GM18502 (cell line): ENCODE results near the gene CD300A.

ENCODE experiments used
- ATAC-seq: cut with Tn5 transposase; IDR thresholded peaks from one replicate; pipeline ENCODE4 v1.9.1; 2021; ENCODE audit warnings: mild to moderate bottlenecking; ENCODE audit not compliant: unreplicated experiment, poor library complexity

The CD300A gene

DNA sequence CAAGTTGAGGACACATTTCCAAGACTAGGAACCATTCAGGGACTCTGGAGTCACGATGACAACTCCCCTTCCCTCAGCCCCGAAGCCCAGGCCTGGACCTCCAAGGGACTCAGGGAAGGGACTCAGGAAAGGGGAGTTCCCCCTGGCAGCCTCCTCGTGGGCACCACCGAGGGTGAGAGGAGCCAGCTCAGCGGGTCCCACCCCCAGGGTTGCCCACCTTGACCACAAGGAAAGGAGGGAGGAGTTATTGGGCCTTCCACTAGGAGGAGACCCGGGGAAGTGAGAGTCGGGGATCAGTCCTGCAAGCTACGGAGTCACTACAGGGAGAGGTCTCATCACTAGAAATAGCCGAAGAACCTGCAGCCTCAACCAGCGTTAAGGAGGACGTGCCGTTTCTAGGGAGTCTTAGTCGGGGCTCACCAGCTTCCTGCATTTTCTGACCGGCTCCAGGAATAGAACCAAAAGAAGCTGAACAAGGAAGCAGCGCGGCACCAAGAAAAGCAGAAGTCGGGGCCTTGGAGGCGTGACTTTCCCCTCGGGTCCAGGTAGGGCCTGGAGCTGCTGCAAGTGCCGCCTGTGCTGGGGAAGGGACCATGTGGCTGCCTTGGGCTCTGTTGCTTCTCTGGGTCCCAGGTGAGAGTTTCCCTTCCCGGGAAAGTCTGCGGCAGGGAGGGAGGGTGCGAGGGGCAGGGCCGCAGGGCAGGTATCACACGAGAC lies at the start of gene CD300A:
TSS of gene CD300A (plus strand) at position 524 of the 717 bp plus-strand sequence. CDS start at position 594, 70 bp downstream.
- no peak for ATAC-seq

DNA sequence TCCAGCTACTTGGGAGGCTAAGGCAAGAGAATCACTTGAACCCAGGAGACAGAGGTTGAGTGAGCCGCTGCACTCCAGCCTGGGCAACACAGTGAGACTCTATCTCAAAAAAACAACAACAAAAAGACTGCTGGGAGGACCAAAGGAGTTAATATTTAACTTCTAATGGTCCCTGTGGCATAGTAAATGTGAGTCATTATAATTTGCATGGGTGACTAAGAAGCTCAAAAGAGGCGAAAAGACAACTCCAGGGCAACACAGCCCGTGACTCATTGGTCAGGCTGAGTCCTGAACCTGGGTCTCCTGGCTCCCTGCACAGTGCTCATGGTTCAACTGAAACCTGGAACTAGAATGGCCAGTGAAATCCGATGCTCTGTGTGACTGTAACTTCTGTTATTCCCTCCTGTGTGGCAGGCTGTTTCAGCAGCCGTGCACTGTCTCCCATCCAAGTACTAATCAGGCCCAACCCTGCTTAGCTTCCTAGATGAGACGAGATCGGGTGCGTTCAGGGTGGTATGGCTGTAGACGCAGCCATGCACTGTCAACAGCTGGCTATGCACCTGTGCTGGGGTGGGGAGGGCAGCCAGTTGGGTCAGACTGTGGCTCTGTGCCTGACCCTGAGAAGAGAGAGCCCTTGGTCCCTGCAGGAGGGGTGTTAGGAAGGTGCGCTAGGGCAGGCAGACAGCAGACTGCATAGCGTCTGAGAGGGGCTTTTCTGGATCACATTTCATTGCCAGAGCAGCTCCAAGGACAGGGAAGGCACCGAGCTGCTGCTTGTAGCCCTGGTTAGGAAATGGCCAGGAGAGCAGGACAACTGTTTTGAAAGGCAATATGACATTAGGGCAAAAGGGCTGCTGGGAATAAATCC lies 49.0 kb upstream of the CD300A start:
- ATAC-seq, result peak; percentile 62

DNA sequence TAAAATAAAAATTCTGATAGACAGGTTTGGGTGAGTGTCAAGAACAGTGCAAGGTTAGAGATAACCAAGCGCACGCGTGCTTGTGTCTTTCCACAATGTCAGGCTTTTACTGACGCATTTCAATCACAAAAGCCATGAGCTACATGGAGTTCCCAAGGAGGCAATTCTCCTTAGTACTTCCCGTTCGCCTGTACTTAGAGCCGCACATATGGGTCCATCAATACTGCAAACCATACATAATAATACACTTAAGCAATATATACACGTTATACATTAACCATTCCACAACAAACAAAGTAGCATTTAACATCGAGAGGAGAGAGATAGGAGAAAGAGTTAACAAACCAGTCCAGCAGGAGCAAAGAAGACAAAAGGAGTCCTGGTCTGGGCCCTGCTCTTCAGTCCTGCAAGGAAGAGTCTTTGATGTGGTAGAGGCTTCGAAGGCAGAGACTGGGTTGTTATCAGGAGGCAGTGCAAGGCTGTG lies 46.5 kb upstream of the CD300A start:
- no peak for ATAC-seq

DNA sequence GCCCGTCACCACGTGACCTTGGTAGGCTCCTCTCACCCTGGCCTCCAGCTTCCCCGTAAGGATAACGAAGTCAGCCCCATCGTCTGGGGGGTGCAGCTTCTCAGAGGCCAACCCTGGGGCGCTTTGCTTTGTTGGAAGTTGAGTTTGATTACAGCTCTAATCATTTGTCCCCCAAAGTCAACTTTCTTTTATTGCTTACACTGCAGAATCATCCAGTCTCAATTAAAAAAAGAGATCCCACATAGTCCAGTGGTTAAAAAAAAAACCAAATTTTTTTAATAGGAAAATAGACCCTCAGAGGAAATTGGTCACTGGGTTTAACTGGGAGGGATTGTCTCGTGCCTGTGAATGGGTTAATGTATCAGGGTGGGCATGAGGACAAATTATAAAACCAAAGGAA lies 42.3 kb upstream of the CD300A start:
- no peak for ATAC-seq

DNA sequence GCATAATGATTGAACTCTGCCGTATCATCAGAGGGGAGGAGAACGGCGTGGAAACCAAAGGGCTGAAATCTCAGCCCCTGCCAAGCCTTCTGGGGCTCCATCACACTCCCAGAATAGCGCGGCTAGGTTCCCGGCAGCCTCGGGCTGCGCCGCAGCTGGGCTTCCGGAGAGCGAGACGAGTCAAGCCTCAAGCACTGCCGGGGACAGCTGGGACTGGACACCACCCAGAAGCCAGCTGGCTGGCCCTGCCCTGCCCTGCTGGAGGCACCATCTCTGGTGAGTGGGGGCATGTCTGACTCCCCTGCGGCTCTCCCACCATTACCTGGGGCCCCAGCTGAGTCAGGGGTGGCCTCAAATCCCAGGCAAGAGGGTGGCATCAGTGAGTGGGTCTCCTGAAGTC lies 41.8 kb upstream of the CD300A start:
- no peak for ATAC-seq

DNA sequence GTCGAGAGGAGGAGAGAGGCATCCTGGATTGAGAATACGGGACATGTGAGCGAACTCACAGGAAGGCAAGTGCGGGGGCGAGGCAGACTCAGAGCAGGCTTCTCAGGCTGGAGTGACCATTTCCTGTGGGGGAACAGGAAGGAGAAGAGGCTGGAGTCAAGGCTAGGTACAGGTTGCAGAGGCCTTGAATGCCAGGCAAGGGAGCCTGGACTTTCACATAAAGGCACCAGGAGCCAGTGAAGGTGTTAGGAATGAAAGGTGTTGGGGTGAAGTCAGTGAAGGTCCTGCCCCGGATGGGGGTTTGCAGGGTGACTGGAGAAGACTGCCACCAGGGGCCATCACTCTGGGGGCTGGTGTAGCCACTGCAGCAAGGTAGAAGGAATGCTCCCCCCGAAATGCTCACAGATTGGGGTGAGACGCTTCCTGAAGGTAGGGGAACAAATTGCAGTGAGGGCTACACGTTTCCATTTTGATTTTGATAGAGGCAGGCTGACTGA lies 39.8 kb upstream of the CD300A start:
- ATAC-seq, result no peak

DNA sequence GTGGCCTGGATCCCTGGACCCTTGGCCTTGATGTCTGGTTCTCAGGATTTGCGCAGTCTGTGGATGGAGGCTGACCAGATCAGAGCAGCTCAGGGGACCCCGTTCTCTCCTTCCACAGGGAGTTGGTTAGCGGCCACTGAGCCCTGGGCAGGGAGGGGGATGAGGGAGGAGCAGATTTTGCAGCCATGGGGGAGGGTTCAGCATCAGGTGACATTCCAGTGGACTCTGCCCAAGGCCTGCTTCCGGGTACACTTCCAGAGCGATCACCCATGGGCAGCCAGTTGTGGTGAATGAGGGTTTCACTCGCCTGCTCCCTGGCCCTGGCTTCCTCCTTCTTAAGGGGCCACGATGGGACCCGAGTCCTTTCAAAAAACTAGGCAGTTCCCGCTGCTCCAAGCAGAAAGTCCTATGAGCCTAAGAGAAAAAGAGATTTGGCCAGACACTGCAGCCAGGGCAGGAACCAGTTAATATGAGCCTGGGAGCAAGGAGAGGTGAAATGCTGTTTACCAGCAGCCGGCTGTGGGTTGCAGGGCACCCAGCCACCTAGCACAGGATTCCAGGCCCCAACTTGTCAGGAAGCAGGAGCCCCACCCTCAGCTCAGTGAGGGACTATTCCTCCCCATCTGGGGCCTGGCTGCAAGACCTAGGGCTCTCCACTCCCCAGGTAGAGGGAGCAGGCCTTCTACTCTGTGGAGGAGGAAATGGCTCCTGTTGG lies 39.2 kb upstream of the CD300A start:
- ATAC-seq, result no peak

DNA sequence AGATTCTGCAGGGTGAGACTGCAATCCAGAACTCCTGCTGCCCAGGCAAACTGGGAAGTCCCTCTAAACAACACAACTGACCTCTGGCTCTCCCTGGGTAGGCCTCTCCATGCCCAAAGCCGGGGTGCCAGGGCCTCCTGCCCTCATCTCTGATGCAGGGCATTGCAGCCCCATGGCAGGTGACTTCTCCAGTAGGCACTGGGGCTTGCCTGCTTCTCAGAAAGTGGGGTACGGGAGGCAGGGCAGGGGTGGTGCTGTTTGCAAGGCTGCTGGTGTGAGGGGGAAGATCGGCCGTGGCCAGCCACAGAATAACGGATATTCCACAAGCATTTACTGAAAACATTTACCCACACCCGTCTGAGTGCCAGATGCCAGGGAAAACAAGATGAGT lies 38.7 kb upstream of the CD300A start:
- ATAC-seq, result no peak

DNA sequence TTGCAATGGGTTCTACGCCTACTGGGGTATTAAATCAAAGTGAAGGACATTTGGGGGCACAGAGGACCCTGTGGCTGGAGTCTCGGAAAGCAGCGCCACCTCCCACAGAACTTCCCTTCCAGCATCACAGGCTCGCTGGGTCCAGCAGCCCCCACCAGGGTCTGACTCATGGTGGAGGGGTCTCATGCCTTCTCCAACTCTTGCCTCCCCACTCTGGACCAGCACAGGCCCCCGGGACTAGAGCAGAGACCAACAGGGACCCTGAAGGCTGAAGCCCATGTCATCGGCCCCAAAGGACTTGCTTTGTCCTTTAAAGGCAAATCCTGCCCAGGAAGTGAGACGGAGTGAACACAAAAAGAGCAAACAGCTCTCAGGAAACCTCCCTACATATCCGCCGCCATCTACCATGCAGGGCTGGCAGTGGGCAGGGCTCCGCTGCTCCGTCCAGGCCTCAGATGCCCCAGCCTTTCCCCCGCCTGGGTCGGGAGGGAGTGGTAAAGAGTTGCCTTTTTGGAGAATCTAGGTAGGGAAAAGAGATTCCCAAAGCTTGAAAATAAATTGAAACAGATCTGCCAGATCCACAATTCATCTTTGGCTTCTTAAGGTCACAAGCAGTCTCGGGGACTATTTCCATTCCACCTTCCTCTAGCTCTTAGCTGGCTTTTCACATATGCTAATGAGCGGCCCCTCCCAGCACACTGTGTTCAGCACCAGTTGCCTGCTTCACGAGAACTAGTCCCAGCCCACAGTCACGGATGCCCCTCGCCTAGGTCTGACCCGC lies 36.6 kb upstream of the CD300A start:
- ATAC-seq, result peak; percentile 17

DNA sequence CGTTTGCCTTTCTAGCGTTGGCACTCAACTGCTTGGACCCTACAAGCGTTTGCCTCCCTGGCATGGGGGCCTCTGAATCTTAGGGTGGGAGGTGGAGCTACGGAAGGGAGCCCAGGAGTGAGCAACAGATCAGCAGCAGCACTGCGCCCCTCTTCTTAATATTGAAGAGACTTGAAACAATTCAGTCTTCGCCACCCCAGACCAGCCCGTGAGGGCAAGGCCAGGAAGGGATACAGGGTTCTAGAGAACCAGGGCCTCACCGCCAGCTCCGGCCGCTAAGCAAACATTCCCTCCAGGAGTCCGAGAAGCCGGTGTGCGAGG lies 36.1 kb upstream of the CD300A start:
- no peak for ATAC-seq

DNA sequence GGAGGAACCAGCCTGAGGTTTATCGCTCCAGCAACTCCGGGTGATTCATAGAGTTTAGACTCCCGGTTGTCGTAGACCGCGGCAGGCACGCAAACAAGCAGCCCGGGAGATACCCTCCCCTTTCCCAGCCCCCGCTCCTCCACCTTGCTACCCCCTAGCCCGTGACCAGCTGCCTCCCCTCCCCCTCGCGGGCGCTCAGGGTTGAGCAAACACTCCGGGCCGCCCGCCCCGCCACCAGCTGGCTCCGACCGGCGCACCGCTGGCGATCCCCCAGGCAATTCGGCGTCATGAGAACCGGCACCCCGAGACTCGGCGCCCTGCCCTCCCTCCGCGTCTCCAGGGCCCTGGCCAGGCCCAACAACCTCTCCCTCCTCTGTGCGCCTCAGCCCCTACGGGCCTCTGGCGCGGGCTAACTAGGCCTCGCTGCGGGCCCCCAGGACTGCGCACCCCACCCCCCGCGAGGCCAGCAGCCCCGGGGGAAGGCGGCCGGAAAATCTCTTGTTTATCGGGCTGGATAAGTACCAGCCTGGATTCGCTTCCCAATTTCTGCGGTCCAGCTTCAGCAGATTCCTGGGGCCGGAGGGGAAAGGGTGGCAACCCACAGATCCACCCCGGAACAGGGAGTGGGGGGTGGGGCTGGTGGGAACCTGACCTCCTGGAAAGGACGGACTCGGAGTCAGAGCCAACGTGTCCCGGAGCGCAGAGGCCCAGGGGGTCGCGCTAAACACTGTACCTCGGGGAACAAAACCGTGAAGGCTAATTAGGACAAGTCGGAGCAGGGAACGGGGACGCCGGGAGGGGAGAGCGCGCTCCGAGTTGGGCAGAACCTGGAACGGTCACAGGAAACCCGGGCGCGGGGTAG lies 35.5 kb upstream of the CD300A start:
- ATAC-seq, result peak; percentile 50

DNA sequence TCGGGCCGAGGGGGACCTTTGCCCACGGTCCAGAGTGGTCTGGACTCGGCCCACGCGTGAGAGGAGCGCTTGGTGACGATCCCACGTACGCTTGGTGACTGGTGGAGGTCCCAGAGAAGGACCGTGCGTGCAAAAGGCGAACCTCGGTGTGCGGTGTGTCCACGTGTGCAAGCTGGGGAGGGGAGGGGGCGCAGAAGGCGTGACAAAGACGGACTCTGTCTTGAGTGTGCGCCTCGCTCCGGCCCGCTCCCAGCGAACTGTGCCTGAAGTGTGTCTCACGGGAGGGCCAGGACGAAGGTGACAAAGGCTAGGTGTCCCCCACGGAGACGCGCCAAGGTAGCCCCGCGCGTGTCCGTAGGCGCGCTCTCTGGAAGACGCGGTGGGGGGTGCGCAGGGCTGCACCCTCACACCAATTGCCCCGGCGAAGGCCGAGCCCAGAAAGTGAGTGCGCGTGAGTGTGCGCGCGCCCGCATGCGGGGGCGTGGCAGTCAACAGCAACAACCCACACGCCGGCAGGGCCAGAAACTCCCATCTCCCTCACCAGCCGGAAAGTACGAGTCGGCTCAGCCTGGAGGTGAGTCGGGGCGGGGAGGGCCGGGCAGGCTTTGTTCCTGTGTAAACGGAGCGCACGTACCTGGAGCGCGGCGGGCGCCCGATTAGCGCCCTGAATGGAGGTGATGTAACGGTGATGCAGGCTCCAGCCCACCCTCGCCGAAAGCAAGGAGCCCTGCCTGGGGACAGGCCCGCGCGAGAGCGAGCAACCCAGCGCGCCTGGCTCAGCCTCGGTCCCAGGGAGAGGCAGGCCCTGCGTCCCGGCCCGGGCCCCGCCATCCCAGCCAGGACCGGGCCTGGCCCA lies 34.6 kb upstream of the CD300A start, which contains the start of gene GPRC5C:
TSS of gene GPRC5C (plus strand) at position 521 of the 856 bp plus-strand sequence. CDS start 7,689 bp downstream, outside the sequence.
- ATAC-seq, result peak; percentile 59

DNA sequence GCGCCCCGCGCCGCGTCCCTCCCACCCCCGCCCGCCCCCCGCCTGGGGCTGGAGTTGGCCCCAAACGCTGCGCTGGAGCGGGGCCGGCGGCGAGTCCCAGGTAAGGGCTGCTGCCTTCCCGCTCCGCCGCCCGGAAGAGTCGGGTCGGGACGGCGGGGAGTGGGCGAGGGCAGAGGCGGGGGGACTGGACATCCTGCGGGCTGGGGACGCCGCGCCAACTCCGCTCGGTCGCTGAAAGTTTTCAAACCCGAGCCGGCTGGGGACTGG lies 34.1 kb upstream of the CD300A start:
- ATAC-seq, result no peak

DNA sequence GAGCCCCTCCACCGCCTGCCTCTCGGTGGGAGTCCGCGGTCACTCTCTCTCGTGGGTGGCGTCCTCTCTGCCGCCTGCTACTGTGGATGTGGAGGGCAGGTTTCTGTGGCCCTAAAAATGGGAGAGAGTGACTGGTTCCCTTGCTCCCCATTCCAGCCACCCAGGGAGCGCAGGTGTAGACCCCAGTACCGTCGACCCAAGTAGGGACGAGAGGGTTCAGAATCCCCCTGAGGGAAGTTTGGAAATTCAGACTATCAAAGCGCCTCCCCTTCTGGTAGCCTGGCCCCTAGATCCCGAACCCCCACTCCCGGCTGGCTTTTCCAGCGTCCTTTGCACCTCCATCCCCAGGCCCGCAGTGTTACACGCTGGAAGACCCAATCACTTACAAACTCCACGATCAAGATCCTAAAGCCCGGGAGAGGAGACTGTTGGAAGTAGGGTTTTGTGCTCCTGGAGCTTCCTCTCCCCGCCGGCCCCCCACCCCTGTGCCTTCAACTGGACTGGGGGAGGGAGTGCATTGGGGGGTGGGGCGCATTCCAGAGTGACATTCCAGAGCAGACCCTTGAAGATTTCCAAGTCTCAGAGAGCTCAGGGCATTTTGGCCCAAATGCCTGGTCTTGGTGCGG lies 33.6 kb upstream of the CD300A start:
- no peak for ATAC-seq

DNA sequence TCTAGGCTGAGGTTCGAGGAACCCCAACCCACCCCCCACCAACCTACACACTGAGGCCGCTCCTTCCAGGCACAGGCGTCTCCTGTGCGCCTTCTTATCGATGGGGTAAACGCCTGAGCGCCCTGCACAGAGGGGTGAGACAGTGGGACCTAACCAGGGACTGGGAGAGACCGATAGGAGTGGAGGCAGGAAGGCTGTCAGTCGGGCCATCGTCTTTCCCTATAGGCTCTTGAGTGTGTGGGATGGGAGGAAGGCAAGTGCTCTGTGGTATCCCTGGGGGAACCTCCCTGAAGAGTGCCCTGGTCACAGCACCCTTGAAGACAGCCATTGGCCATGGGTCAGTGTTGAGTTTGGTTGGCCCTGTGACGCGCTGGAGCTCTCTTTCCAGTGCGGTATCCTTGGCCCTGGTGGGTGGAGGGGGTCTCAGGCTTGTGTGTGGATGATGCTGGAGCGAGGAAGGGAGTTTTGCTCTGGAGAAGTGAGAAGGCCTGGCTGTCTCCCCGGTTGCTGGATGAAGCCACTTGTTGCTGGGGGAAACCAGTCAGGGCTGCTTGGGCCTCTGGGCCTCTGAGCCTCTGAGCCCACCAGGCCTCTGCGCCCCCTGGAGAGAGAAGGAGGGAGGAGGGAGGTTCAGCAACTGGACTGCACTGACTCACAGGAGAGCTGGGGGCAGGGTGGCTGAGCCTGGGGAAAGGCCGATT lies 32.9 kb upstream of the CD300A start:
- ATAC-seq, result no peak

DNA sequence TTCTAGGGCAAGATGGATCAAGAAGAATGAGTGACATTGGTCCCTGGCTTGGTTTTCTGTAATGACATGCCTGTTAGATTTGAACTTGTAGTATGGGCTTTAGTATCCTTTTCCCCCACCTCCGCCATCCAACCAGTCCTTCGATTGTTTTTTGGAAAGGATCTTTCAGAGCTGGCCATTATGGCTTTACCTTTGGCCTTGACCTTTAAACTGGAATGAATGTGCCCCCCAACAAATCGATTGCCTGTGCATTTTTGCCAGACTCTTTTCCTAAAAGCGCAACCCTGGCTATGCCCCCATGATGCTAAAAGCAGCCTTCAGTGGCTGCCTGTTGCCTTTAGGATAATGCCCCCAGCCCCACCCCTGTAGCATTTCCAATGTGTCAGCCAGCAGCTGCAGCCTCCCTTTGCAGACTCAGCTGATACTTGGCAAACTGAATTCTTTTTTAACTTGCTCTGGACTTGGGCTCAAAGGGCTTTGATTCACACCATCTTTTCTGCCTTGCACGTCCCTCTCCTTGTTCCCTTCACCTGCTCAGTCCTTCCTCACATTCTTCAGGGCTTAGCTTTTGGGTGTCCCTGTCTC lies 30.6 kb upstream of the CD300A start:
- no peak for ATAC-seq

DNA sequence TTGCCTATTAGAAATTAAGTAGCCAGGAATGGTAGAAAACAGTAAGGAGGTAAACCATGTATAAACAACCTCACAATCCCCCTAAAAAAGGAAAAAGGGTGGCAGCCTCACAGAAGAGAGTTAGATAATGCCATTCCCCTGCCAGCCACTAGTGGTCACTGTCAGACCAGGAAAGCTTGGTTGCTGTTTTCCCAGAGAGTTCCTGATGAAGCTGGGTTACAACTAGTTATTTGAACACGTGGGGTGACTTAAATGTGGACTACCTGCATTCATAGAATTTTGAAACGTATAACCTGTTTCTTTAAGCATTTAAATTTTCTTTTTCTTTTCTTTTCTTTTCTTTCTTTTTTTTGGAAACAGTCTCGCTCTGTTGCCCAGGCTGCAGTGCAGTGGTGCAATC lies 28.7 kb upstream of the CD300A start:
- ATAC-seq, result no peak
